ENCODE results near the gene PASD1.
"Not testable (repeated sequence)": the region's sequence is repeated elsewhere in the genome, so short reads cannot be mapped to it uniquely, and the experiment has no call there.

PASD1 gene

DNA sequence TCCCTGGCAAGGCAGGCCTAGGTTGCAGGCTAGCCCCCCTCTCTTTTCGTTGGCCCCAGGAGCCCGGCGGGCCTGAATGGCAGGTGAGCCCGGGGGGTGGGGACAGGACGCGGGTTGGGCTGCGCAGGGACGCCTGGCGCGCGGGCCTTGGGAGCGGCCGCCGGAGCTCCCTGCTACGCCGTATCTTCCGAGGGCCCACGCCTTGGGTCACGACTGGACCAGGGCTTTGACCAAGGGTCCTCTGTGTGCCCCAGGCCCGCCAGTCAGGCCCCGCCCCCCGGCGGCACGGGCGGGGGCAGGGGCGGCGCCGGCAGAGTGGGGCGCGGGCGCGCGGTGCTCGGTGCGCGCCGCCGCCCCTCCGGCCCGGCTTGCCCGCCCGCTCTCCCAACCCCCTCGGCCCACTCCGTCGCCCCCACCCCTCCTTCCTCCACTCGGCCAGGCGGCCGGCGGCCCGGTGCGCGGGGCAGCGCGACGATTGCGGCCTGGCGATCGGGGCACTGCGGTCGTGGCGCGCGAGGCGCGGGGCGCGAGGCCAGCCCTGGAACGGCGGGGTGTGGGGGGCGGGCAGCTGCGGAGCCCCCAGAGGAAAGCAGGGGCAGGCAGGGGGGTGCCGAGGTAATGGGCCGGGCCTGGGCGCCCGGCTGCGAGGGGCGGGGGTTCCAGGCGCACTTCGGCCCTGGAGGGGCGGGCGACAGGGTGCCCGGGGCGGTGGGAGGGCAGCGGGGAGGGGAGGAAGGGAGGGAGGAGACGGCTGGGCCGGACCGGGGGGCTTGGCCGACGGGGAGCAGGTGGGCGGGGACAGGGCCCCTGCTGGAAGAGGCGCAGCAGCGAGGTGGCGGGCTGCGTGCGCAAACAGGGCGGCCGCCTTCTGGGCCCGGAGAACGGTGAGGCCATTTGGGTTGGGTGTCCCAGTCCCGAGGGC, 131.4 kb downstream of the PASD1 start, which contains the start of gene PRRG3:
PRRG3 (plus strand) TSS at position 798 of the 922 bp plus-strand sequence. CDS start 3,357 bp downstream, outside the sequence.
- TF ChIP-seq, protein P1, sequence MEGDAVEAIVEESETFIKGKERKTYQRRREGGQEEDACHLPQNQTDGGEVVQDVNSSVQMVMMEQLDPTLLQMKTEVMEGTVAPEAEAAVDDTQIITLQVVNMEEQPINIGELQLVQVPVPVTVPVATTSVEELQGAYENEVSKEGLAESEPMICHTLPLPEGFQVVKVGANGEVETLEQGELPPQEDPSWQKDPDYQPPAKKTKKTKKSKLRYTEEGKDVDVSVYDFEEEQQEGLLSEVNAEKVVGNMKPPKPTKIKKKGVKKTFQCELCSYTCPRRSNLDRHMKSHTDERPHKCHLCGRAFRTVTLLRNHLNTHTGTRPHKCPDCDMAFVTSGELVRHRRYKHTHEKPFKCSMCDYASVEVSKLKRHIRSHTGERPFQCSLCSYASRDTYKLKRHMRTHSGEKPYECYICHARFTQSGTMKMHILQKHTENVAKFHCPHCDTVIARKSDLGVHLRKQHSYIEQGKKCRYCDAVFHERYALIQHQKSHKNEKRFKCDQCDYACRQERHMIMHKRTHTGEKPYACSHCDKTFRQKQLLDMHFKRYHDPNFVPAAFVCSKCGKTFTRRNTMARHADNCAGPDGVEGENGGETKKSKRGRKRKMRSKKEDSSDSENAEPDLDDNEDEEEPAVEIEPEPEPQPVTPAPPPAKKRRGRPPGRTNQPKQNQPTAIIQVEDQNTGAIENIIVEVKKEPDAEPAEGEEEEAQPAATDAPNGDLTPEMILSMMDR (IDR thresholded peaks at IDR 0.05; ENCODE audit: low read depth, low read length, missing control alignments), result no peak
- no peak for DNase-seq (ENCODE audit: extremely low read depth, low read depth)
- no peak within 1 kb of the TSS for H3K4me3 ChIP-seq (replicated peaks; ENCODE audit: low read depth, low read length)

DNA sequence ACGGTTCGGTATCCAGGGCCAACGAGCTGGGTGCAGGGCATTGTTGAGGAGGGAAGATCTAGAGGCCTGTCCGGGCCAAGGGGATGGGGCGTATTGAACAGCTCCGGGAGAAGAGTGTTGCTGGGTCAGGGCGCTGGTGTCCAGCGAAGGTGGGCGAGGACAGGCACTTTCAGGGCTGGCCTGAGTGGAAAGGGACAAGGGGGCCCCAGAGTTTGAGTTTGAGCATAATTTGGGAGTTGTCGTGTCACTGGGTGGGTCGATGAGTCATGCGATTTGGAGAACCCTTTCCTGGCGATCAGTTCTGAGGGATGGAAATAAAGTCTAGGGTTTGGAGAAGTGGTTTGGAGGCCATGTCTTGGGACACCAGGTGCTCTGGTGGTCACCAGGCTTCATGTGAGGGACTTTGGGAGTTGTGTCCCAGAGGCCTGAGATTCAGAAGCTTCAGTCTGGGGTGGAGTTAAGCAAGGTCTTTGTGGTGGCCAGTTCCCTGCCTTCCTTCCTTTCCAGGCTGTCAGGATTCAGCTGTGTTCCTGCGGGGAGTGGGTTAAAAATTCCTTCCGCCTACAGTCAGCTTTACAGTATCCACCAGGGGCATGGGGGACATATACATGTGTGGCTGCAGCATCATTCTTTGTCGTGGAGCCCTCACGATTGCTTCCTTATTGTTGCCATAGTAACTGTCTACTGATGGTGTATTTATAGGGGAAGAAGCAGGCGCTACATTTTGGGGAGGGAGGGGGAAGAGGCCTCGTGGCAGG, 132.3 kb downstream of the PASD1 start:
- no peak for DNase-seq (ENCODE audit: extremely low read depth, low read depth)
- H3K4me3 ChIP-seq (replicated peaks; ENCODE audit: low read depth, low read length), result no peak overlapping the region
- TF ChIP-seq, protein P1 (IDR thresholded peaks at IDR 0.05; ENCODE audit: low read depth, low read length, missing control alignments), result no peak

DNA sequence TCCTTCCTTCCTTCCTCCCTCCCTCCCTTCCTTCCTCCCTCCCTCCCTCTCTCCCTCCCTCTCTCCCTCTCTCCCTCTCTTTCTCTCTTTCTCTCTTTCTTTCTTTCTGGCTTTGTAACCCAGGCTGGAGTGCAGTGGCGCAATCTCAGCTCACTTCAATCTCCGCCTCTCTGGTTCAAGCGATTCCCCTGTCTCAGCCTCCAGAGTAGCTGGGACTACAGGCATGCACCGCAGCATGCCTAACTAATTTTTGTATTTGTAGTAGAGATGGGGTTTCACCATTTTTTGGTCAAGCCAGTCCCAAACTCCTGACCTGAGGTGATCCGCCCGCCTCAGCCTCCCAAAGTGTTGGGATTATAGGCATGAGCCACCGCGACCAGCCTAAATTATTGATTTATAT, 133.6 kb downstream of the PASD1 start:
- not testable (repeated sequence) for H3K4me3 ChIP-seq (replicated peaks; ENCODE audit: low read depth, low read length); DNase-seq (ENCODE audit: extremely low read depth, low read depth)

DNA sequence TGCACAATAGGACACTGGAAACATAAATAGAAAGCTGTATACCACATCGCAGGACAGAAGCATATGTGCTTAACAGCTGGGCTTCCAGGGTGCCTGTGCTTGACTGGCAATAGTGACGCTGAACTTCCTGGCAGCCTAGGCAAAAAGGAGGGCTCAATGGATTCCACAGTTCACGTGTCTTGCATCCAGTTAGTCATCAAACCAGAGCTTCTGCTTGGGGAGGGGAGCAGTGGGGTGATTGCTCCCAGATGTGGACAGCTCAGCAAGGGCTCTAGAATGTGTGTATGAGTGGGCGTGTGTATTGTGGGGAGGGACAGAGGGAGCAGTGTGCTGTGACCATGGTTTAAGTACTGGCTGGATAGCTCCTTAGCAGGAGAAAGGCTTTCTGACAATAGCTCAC, 134.0 kb downstream of the PASD1 start:
- peak; percentile 75 for DNase-seq (ENCODE audit: extremely low read depth, low read depth)
- no peak overlapping the region for H3K4me3 ChIP-seq (replicated peaks; ENCODE audit: low read depth, low read length)
- TF ChIP-seq, protein P1 (IDR thresholded peaks at IDR 0.05; ENCODE audit: low read depth, low read length, missing control alignments), result no peak

DNA sequence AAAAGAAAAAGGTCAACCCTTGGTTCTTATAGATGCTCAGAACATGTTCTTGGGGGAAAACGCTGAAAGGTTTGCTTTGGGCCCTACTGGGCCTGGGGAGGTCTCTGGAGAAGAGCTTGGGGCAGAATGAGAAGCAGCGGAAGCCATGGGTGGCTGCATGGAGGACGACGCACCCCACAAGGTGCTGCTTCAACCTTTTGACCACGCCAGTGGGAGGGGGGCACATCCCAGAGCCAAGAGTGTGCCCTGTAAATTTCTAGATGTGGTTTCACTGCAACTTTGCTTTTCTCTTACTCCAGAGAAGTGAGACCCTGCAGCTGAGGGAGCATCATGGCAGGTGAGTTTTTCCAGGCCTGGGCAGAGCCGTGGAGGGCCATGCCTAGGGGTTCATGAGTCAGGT, 135.0 kb downstream of the PASD1 start:
- TF ChIP-seq, protein P1 (IDR thresholded peaks at IDR 0.05; ENCODE audit: low read depth, low read length, missing control alignments), result no peak
- no peak for DNase-seq (ENCODE audit: extremely low read depth, low read depth)
- no peak overlapping the region for H3K4me3 ChIP-seq (replicated peaks; ENCODE audit: low read depth, low read length)

DNA sequence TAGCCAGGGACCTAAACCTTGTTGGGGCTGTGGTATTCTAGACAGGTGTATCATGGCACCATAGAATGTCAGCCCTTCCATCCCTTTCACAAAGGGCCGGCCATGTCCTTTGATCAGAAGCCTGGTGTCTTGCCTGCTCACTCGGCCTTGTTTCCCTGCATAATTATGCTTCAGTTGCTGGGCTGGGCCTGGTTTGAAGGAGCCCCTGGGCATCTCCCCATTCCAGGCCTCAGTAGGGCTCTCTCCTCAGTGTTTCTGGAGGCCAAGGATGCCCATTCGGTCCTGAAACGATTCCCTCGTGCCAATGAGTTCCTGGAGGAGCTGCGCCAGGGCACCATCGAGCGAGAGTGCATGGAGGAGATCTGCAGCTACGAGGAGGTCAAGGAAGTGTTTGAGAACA, 136.3 kb downstream of the PASD1 start:
- H3K4me3 ChIP-seq (replicated peaks; ENCODE audit: low read depth, low read length), result no peak overlapping the region
- no peak for DNase-seq (ENCODE audit: extremely low read depth, low read depth)
- TF ChIP-seq, protein P1 (IDR thresholded peaks at IDR 0.05; ENCODE audit: low read depth, low read length, missing control alignments), result no peak

DNA sequence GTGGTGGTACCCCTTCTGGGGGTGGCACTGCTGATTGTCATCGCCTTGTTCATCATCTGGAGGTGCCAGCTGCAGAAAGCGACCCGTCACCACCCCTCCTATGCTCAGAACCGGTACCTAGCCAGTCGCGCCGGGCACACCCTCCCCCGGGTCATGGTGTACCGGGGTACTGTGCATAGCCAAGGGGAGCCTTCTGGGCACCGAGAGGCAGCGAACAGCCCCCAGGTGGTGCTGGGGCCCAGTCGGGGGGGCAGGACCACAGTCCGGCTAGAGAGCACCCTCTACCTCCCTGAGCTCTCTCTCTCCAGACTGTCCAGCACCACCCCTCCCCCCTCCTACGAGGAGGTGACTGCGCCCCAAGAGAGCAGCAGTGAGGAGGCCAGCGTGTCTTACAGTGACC, 137.1 kb downstream of the PASD1 start:
- no peak for DNase-seq (ENCODE audit: extremely low read depth, low read depth)
- TF ChIP-seq, protein P1 (IDR thresholded peaks at IDR 0.05; ENCODE audit: low read depth, low read length, missing control alignments), result no peak

More for the DNA sequence above, 137.1 kb downstream of the PASD1 start:
- H3K4me3 ChIP-seq (replicated peaks; ENCODE audit: low read depth, low read length), result no peak overlapping the region
